Fibroblast of skin of back (primary cell): ENCODE data around the gene ATP13A3.

ENCODE experiments used
- DNase-seq: peaks from one replicate; pipeline ENCODE4 v3.0.0-alpha.2; 2013

ATP13A3 gene

DNA sequence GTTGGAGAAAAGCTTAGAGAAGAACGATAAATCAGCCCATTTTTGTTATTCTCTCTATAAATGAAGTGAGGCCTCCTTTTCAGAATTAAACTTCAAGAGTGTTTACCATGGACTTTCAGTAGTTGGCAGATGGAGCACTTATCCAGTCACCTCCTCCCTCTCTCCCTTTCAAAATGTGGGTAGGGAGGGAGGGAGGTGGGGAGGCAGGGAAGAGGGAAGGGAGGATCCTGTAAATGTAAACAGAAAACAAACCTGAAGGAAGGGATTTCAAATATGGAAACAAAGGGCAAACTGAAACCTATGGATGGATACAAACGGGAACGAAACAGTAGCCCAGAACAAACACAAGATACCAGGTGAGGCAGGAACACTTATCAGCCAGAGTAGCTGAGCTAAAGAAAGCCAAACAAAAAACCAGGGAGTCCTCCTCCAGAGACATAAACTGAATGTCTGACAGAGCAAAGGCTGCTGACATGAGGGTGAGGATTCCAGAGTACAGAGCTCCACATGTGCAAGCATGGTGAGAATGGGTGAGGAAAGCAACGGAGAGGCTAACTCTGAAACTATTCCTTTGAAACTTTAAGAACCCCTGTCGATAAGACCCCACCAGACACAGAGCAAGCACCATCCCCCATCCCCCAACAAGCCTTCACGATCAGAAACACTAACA, 46.8 kb downstream of the ATP13A3 start:
- no peak for DNase-seq

DNA sequence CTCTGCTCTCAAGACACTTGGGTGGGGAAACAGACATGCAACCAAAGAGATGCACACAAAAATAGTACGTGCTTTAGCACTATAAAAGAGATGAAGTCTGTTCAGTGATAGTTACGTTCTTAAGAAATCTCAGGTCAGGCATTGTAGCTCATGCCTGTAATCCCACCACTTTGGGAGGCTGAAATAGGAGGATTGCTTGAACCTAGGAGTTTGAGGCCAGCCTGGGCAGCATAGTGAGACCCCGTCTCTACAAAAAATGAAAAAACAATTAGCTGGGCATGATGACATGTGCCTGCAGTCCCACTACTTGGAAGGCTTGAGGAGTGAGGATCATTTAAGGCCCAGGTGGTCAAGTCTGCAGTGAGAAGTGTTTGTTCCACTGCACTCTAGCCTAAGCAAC, 52.3 kb downstream of the ATP13A3 start:
- no peak for DNase-seq

DNA sequence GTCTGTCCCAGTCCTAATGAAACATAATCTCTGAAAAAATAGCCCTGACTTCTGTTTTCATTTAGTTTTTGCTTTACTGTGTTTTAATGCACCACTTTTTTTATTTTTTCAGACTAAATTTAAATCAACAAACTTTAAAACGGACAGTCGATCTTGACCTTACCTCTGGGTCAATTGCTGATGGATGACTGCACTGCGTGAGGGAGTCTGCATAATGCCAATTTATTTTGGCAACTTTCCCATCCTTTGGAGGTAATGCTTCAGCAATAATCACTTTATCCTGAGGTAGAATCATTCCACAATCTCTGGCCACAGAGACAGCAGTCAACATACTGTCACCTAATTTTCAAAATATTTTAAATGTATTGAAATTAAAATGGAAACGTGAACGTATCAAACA, 55.2 kb downstream of the ATP13A3 start:
- no peak for DNase-seq

DNA sequence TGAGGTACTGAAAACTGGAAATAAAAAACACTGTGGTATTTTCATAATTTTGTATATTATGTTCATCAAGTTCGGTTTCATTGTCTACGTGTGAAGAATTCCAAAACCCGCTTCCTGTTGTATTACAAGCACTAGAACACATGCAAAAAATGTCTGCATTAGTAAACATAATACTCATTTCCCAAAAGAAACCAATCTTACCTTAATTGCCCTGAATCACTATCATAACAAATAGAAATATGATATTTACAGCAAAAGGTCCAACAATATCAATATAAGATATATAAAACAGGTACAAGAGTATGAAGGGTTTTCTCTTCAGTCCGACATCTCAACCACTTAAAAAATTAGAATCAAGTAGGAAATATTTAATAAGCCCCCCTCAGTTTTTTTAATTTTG, 61.4 kb downstream of the ATP13A3 start:
- no peak for DNase-seq

DNA sequence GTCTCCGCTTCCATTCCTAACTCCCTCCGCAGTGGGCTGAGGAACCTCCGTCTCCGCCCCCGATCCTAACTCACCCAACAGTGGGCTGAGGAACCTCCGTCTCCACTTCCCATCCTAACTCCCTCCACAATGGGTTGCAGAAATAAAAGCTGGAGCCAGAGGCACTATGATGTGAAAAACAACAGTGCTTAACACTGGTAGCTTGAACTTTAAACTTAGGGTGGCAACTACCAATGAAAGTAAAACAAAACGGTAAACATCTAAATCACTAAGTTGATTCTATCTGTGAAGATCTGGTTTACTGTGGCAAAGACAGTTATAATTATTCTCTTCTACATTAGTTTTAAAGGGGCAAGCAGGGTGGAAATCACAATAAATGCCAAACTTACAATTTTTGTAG, 61.8 kb downstream of the ATP13A3 start:
- DNase-seq, result no peak

DNA sequence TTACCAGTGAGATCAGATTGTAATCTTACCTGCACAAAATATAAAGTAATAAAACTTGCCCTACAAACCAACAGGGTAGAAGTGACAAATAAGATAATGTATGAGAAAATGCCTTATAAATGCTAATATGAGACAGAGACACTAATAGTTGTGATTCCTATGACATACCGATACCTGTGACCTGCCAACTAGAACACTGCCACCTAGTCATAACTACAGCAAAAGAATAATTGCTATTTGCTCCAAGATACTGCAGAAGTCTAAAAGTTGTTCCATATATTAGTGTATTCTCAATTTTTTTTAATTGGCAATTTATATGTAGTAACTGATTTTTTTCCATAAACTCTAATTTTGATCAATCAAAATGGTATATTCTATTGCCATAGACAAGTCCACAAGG, 62.4 kb downstream of the ATP13A3 start:
- no peak for DNase-seq

DNA sequence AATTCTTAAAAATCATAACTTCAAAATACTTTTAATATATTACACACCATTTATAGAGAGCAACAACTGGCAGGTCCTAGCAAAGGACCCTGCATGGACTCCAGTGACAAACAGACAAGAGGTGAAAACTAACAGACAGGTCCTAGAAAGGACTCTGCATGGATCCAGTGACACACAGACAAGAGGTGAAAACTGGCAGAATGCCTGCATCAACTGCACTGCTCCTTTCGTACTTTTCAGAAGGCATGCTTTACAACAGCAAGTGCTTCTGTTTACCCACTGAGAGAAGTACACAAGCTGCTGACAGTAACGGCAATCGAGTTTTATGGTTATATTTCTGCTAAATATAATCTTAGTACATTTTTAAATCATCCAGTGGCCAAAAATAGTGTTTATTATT, 63.5 kb downstream of the ATP13A3 start:
- DNase-seq, result no peak

DNA sequence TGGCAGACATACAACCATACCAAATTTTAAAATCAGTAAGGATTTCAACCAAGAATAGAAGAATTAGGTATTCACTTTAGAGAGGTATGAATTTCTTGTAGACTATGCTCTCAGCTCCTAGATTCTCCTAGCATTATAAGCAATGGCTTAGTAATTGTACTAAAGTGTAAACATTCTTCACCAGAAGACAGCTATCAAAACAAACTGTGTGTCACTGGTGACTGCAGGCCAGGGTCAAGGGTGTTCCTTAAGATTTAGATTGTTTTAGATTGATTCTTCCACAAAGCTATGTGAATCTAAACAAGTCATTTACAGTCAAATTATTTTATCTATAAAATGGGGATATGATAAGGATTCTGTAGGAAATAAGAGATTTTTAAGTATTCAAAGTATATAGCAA, 64.6 kb downstream of the ATP13A3 start:
- DNase-seq, result peak; percentile 50

DNA sequence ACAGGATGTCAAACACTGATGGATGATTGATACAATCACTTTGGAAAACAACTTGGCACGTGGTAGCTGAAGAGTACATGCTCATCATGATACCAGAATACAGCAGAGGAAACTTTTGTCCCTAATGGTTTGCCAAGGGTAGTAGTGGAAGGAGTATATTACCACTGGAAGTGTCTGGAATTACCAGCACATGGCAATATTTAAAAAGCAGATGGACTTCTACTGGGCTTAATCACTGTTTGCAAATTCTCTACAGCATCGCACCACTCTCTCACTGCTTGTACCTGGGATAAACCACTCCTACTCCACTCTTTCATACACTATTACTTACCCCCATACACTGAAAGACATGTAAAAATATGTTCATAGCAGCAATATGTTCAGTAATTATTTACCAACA, 68.1 kb downstream of the ATP13A3 start:
- DNase-seq, result no peak

DNA sequence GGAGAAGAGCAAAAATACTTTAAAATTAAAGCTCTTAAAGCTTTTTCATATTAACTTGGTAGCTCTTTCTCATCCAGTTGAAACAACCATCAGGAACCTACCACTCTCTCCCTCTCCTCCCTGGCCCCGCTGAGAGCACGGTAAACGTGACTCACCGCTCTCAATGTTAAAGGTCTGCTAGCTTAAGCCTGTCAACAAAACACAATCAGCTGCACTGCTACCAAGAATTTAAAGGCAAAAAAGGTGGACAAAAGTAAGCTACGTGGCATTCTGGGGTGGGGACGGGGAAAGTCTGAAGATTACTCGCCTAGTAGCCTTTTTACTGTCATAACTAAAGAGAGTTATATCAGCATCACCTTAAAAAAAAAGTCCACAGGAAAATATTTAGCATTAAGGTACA, 79.4 kb downstream of the ATP13A3 start:
- peak; percentile 33 for DNase-seq

DNA sequence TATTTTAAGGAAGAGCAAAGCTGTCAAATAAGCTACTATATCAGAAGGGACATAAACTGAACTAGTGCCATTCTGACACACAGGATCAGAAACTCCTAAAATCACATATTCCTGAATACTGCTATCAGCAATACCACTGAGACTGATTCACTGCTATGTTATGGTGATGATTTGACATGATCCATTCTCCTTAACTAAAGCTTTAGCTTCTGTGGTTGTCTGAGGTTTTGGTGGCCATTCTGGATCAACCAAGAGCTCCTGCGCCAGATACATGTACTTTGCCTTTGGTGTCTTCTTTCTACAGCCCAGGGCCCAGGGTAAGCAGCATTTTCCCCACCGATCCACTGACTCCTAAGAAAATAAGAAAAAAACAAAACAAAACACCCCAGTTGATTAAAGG, 81.0 kb downstream of the ATP13A3 start:
- DNase-seq, result no peak

DNA sequence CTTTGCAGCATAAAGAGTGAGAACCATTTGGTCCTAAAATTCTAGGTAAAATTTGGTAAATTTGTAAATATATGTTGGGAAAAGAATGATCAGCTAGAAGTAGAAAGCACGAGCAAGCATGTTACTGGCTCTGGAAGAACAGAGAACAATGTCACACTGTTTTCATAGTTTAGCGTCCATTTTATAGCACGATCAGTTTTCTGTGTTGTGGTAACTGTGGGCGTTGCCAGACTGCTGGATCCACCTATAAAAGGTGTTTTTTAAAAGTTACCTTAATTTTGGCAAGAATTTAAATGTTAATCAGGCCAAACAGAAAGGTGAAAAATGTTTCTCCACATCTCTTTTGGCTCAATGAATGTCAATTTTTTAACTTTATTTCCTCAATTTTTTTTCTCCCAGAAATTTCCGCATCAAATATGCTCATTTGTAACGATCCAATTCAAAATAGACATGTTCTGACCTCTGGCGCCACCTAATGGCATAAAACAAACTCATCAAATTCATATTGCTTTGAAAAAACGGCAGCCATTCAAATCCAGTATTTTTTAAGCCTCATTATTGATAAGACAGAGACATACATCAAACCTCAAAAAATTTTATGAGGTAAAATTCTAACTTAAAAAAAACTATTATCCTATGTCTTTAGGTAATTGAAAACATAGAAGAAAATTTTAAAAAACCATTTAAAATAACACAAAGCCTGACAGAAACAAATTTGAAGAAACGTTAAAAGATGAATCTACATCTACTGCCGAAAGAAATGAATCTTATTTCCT, 82.2 kb downstream of the ATP13A3 start:
- DNase-seq, result peak; percentile 54

DNA sequence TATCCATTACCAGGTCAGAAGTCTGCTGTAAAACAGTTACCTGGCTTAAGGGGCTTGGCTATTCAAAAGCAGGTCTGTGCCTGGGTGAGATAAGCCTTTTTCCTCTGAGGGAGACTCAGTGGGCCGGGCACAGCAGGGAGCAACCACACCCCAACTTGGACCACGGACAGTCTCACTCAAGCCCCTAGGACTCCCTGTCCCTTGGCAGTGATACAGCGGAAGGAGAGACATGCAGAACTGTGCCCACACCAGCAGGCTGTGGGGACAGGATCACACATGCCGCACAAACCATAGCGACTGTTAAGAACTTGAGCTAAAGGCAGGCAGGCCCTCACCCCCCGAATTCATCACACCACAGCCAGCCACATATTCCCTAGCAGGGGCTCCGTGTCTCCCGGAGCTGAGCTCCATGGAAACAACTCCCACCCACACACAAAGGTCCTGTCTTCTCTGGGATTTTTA, 84.9 kb downstream of the ATP13A3 start:
- no peak for DNase-seq

DNA sequence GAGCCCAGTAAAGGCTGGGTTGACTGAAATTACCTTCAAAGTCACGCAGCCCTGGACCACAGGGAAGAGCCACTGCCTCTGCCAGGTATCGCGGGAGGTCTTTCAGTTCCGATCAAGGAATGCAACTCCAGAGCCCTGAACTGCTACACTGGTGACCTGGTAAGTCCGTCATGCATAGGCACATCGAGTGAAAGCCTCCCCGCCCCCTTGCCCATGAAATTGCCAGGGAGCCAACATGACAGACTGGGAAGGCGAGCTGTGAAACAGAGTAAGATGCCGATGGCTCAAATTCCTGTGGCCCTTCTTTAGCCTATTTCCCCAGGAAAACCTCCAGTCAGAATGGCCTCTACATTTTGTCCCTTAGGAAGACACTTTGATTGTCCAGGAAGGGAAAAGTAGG, 85.5 kb downstream of the ATP13A3 start:
- DNase-seq, result no peak

DNA sequence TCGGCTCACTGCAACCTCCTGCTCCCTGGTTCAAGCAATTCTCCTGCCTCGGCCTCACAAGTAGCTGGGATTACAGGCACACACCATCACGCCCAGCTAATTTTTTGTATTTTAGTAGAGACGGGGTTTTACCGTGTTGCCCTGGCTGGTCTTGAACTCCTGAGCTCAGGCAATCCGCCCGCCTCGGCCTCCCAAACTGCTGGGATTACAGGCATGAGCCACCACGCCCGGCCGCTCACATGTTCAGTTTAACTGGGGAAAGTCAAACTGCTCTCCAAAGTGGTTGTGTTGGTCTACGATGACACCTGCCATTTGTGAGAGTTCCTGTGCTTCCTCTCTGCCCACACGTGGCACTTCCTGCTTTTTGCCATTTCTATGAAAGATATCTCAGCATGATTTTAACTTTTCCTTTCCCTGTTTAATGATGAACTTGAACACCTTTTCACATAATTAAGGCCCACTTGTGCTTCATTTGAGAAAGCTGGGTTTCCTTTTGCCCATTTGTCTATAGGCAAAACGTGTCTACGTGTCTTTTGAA, 86.9 kb downstream of the ATP13A3 start:
- no peak for DNase-seq

DNA sequence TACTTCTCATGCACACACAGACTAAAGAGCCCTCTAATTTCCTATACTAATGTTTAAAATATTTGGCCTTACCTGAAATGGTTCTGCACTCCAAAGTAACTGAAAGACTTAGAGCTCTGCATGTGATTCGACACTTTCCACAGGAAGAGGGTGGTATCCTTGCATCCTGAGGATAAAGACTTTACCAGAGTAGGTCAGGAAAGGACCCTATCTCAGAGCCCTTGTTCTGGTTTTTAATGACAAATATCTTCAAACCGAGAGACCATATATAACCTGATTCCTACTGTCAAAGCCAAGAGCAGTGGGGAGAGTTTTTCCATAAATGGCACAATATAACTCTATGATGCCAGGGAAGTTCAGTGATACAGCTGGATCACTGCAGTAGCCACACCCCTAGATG, 87.6 kb downstream of the ATP13A3 start, which contains the start of gene GP5:
TSS of gene GP5 (minus strand) at position 101 of the 400 bp plus-strand sequence. CDS start 984 bp downstream, outside the sequence.
- no peak for DNase-seq

DNA sequence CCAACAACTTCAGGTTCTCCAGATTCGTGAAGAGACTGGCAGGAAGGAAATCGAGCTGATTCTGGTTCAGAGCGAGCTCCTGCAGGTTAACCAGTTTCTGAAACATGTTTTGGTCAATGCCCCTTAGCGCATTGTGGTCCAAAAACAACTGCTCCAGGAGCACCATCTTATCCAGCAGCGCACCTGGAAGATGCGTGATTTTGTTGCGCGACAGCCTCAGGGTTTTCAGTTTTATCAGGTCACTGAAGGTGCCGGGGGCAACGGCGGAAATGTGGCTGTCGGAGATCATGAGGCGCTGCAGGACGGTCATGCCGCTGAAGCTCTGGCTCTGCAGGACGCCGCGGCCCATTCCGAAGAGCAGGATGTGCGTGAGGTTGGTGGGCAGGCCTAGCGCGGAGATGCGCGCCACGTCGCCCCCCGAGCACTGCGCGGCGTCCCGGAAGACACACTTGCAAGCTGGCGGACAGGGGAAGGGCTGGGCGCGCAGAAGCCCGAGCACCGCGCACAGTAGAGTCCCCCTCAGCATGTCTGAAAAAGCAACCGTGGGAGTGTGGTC, 89.0 kb downstream of the ATP13A3 start:
- DNase-seq, result peak; percentile 33

DNA sequence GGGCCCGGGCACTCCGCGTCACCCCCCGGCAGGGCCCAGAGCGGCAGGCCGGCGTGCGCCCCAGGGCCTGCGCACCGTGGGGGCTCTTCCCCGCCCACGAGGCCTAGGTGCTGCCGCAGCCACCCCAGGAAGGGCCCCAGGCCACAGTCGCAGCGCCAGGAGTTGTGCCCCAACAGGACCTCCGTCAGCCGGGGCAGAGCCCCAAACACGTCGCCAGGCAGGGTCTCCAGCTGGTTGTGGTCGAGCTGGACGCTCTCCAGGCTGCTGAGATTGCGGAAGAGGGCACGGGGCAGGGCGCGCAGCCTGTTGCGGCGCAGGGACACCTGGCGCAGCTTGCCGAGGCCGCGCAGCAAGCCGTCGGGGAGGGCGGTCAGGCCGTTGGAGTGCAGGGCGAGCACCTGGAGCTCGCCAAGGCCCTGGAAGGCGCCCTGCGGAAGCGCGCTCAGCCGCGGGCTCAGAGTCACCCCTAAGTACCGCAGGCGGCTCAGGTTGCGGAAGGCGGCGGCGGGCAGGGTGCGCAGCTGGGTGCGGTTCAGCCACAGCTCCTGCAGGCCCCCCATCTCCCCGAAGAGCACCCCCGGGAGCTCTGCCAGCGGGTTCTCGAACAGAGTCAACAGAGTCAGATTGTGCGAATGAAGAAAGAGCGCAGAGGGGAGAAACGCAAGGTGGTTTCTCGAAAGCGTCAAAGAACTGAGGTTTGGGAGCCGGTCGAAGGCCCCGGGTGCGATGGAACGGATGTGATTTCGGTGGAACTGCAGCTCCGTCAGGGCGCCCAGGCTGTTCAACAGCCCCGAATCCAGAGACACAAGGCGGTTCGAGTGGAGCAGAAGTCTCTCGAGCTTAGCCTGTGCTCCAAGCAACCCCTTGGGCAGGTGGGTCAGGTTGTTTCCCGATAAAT, 89.7 kb downstream of the ATP13A3 start:
- DNase-seq, result no peak

DNA sequence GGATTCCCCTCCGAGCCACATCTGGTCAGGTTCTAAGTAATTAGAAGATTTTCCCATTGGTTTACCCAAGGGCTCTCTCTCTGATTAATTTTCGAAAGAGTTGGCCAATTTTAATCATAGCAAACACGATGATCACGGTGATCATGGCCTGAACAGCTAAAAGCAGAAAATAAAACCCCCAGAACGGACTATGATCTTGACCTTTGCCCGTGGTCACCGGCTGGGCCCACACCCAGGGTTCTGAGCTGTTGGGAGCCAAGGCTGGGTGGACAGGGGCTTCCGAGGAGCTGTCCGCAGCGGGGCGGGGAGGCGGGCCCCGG, 90.3 kb downstream of the ATP13A3 start:
- DNase-seq, result no peak

DNA sequence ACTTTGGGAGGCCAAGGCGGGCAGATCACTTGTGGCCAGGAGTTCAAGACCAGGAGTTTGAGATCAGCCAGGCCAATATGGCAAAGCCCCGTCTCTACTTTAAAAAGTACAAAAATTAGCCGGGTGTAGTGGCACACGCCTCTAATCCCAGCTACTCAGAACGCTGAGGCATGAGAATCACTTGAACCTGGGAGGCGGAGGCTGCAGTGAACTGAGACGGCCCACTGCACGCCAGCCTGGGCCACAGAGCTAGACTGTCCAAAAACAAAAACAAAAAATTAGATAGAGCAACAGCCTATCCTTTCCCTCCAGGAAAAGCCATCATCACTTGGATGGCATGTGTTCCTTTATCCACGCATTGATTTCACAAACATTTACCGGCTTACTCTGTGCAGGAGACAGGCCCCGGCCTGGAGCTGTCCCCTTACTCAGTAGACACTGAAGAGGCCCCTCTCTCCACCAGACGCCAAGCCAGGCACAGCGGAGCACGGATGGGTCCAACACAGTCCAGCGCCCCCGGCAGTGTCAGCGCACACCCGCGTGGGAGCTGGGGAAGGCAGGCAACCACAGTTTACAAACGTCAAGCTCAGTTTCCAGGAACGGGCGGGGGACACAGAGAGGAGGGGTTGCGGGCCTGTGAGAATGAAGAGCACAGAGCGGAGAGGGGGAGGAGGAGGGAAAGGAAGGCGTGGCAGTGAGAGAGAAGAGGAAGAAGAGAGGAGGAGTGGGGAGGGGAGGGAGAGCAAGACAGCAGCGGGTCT, 90.8 kb downstream of the ATP13A3 start:
- DNase-seq, result no peak

DNA sequence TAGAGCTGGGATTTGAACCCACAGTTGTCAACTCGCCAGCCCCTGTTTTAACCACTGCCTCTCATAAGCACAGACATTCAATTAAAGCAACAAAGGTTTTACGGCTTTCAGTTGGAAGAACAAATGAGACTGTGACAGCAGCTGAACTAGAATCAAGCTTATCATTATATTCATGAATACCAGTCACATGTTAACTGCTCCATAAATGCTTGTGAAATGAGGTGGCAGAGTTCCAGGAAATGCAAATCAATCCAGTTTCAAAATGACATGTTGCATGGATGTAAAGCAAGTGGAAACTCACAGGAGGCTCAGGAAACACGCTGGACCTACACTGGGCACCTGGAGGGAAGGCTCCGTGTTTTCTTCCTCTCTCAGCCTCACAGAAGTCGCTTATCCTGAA, 91.6 kb downstream of the ATP13A3 start:
- DNase-seq, result no peak

DNA sequence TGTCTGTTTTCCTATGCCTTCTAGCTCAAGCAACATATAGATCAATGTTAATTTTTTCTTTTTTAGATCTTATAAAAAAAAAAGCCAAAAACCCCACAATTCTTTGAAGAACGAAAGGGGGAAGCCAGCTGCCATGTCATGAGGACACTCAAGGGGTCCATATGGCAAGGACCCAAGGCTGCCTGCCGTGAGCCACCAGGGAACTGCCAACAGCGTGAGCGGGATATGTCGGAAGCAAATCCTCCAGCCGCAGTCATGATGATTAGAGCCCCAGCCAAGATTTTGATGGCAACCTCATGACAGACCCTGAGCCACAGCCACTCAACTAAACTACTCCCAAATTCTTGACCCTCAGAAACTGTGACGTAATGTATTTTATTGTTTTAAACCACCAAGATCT, 94.2 kb downstream of the ATP13A3 start:
- DNase-seq, result no peak
